VCaP (cell line): ENCODE data around the gene ERC2.
A peak's percentile ranks its signal among the peaks of the same experiment; 100 is the strongest.

ENCODE experiments used
- H3K27ac ChIP-seq: fragments of 450-650 bp; 2 replicates; pipeline ENCODE4 v1.5.1; 2017
- TF ChIP-seq, protein P1 (sequence below): fragments of 450-650 bp; conservative IDR thresholded peaks from 2 replicates; pipeline ENCODE4 v1.5.1; 2017; ENCODE audit warnings: mild to moderate bottlenecking, moderate library complexity

ERC2 gene

DNA sequence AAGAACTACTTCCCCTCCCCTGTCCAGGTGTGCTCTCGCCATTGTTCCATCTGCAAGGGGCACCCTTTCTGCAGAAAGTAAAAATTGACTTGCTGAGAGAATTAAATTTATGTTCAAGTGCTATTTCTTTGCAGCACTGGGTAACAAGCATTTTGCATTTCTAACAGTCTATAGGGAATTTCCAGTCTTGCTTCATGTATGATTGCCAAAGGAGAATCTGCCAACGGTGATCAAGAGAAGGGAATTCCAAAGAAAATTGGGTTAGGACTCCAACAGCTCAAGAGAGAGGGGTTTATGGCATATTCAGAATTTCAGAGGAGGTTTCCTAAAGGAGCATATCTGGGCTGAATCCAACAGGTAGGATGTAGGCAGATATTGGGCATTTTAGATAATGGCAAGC lies 844.5 kb downstream of the ERC2 start:
- TF ChIP-seq, protein P1, sequence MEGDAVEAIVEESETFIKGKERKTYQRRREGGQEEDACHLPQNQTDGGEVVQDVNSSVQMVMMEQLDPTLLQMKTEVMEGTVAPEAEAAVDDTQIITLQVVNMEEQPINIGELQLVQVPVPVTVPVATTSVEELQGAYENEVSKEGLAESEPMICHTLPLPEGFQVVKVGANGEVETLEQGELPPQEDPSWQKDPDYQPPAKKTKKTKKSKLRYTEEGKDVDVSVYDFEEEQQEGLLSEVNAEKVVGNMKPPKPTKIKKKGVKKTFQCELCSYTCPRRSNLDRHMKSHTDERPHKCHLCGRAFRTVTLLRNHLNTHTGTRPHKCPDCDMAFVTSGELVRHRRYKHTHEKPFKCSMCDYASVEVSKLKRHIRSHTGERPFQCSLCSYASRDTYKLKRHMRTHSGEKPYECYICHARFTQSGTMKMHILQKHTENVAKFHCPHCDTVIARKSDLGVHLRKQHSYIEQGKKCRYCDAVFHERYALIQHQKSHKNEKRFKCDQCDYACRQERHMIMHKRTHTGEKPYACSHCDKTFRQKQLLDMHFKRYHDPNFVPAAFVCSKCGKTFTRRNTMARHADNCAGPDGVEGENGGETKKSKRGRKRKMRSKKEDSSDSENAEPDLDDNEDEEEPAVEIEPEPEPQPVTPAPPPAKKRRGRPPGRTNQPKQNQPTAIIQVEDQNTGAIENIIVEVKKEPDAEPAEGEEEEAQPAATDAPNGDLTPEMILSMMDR: no peak
- H3K27ac ChIP-seq: no peak overlapping the region

DNA sequence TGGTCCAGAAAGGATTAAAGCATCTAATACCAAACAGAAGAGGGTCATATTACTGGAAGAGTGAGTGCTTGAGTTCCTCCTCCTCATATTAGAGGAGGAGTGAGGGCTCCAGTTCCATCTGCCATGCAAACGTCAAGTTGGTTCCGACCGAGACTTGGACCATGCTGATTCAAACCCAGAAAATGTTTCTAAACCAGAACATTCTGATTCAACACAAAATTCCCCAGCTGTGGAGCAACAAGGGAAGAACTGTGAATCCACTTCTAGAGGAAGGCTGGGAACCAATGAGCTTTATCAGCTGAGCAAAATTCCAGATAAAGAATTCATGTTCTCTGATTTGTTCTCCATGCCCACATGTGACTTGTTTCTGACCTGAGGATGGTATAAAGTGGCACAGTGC lies 845.5 kb downstream of the ERC2 start:
- TF ChIP-seq, protein P1: no peak

DNA sequence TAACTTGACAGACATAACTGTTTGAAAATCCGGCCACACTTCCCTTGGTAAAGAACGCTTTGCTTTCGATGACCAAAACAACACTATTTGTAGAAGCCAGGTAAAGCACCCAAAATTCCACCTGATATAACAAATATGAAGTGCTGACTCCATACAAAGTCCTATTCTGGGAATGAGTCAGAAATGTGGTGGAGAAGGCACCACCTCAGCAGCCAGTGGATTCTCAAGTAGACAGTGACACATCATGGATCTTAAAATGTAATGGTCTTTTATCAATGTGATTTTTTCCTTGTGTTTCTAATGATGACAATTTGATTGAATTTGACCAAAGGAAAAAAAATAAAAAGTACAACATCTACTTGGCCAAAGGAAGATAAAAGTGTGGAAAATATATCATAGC lies 846.2 kb downstream of the ERC2 start:
- TF ChIP-seq, protein P1: no peak
- H3K27ac ChIP-seq: no peak overlapping the region

More for the DNA sequence above, 845.5 kb downstream of the ERC2 start:
- H3K27ac ChIP-seq: no peak overlapping the region

DNA sequence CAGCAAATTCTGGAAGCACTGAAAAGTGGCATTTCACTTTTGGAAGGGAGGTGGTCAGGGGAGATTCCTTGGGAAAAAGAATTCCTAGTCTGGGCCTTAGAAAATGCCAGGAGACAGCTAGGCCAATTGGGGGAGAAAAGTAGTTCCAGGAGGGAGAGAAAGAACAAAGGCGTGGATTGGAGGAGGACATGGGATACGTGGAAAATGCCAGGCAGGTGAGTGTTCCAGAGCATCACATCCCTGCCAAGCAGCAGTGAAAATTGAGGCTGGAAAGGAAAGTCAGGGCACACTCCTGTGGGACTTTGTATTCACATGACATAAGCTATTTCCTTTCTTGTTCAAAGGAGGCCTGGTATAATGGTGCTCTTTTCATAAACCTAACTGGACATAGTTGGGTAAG lies 846.6 kb downstream of the ERC2 start:
- TF ChIP-seq, protein P1: no peak
- no peak overlapping the region for H3K27ac ChIP-seq

- peak overlapping the region; percentile 30; the same call in 1 of the 2 replicates for H3K27ac ChIP-seq
- TF ChIP-seq, protein P1: no peak
Observed at GRCh38 chr3:55621026-55621422, 847.2 kb downstream of the ERC2 start.

GRCh38 chr3:55620351-55621025 lies 847.8 kb downstream of the ERC2 start:
- TF ChIP-seq, protein P1: no peak
- H3K27ac ChIP-seq: peak overlapping the region; percentile 19; the same call in 1 of the 2 replicates

- TF ChIP-seq, protein P1: no peak
- H3K27ac ChIP-seq: no peak overlapping the region
Observed at GRCh38 chr3:55619046-55619808, 849.0 kb downstream of the ERC2 start.
